GM23248 (cell line): ENCODE data around the gene AMBRA1.

Experiments
- EZH2 ChIP-seq: fragments of 200-600 bp; sonication (generic); IDR thresholded peaks from 2 replicates; pipeline ENCODE4 v1.6.1; 2018; ENCODE audit warnings: antibody characterized with exemption, mild to moderate bottlenecking; ENCODE audit not compliant: insufficient read depth, poor library complexity, severe bottlenecking
- EZH2phosphoT487 ChIP-seq: fragments of 200-600 bp; sonication (generic); IDR thresholded peaks from 2 replicates; pipeline ENCODE4 v1.6.1; 2018; ENCODE audit warnings: antibody characterized with exemption, moderate library complexity, mild to moderate bottlenecking, low read depth; ENCODE audit not compliant: insufficient read depth

DNA sequence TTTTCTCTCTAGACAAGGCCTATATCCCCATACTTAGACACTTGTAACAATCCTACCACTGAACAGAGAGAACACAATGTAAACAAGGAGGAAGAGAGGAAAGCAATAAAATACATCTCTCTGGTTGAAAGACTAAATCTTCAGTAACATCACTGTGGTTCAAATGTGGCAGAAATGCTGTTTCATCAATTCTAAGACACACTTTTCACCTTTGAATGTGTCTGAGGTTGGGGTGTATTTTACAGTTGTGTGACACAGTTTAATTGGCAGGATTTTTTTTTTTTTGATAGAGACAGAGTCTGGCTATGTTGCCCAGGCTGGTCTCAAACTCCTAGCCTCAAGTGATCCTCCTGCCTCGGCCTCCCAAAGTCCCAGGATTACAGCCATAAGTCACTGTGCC, 79.5 kb downstream of the AMBRA1 start:
- no peak for TF ChIP-seq EZH2
- no peak for TF ChIP-seq EZH2phosphoT487
